DOHH2 (cell line): ENCODE measurements around the gene RING1.

Experiments used
- EZH2phosphoT487 ChIP-seq: fragments of 200-600 bp; sonication (generic); IDR thresholded peaks from 2 replicates; pipeline ENCODE4 v1.6.1; 2017; ENCODE audit warnings: borderline replicate concordance, mild to moderate bottlenecking, antibody characterized with exemption, low read length, moderate library complexity, mixed read lengths
- TF ChIP-seq, protein P1 (sequence below): fragments of 200-600 bp; sonication (generic); IDR thresholded peaks from one replicate; pipeline ENCODE4 v1.5.1; 2014; ENCODE audit warnings: antibody characterized with exemption, mild to moderate bottlenecking, low read depth, low read length; ENCODE audit not compliant: poor library complexity, severe bottlenecking

- TF ChIP-seq, protein P1, sequence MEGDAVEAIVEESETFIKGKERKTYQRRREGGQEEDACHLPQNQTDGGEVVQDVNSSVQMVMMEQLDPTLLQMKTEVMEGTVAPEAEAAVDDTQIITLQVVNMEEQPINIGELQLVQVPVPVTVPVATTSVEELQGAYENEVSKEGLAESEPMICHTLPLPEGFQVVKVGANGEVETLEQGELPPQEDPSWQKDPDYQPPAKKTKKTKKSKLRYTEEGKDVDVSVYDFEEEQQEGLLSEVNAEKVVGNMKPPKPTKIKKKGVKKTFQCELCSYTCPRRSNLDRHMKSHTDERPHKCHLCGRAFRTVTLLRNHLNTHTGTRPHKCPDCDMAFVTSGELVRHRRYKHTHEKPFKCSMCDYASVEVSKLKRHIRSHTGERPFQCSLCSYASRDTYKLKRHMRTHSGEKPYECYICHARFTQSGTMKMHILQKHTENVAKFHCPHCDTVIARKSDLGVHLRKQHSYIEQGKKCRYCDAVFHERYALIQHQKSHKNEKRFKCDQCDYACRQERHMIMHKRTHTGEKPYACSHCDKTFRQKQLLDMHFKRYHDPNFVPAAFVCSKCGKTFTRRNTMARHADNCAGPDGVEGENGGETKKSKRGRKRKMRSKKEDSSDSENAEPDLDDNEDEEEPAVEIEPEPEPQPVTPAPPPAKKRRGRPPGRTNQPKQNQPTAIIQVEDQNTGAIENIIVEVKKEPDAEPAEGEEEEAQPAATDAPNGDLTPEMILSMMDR: no peak
- no peak for TF ChIP-seq EZH2phosphoT487
Measured at GRCh38 chr6:33169291-33170175, 38.8 kb upstream of the RING1 start.
